ENCODE measurements around the gene SAMM50. TPM values are rescaled to one million over a fixed set of nuclear protein-coding genes. Genes with fewer than 3 reads are reported as not detected.

SAMM50 gene
- total and polyA plus RNA-seq, 10 of the 15 experiments (the other 5 are each of a cell fraction or from before 2014, with no cell fraction given) = 38.2 to 126 (median 62.4) TPM

DNA sequence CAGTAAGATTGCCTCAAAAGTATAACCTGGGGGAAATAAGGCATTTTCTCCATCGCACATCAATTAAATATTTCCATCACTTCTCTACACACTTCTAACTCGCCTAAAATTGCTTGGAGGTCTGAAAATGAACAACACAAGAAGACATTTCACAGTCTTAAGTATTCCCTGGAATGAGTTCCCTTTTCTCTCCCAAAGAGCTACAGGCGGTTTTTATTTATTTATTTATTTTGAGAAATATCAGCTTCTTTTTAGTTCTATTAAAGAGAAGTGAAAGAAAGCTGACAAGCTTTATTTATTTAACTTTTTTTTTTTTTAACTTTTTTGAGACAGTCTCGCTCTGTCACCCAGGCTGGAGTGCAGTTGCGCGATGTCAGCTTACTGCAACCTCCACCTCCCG is 57.3 kb downstream of the SAMM50 start:
- no TSS peak for BruUV-seq (replicated peaks)
- DNase-seq (ENCODE audit: low read depth, low spot score) (no peak), FAIRE-seq (no peak), ATAC-seq (no peak)
- in situ Hi-C loops (cut with MboI) (no loop called here), intact Hi-C loops (cut with micrococcal nuclease; ENCODE audit: unreplicated experiment) (no loop called here)
- Histone ChIP-seq H3K27ac (ENCODE audit: control insufficient read depth, insufficient read depth) (no peak overlapping the region), H3K9ac (ENCODE audit: control insufficient read depth, insufficient read depth, low read length) (no peak overlapping the region), H3K27me3 (replicated peaks in 1 of 2; ENCODE audit: control insufficient read depth in 2 of 2, insufficient read depth in 2 of 2, low read length in 1 of 2) (no peaks in the 10 kb centered on the region), H3K9me3 (replicated peaks; ENCODE audit: control insufficient read depth, insufficient read depth, low read length) (no peaks in the 10 kb centered on the region), H3K79me2 (ENCODE audit: control insufficient read depth, insufficient read depth, low read length) (no peaks in the 10 kb centered on the region), H2AFZ (ENCODE audit: control insufficient read depth, low read depth, low read length) (no peak overlapping the region), H3K4me3 (no peak overlapping the region), H3K4me2 (ENCODE audit: control insufficient read depth, insufficient read depth) (no peak overlapping the region), H3K4me1 (ENCODE audit: control insufficient read depth, insufficient read depth, low read length) (no peaks in the 10 kb centered on the region; the same call in 1 of the 2 replicates), H4K20me1 (ENCODE audit: control insufficient read depth, insufficient read depth) (no peaks in the 10 kb centered on the region), H3K36me3 (ENCODE audit: control insufficient read depth in 2 of 2, insufficient read depth in 2 of 2, low read length in 1 of 2) (no peaks in the 10 kb centered on the region)
- ChIA-PET CTCF (interaction anchor here (0.6 to 1.8 kb wide), 2 partner anchors 50 to 73 kb away, joined by 3 to 9 read pairs; no protein-coding TSS in a partner anchor), RAD21 (ENCODE audit: unreplicated experiment) (interaction anchor here (0.9 to 1.0 kb wide), 2 partner anchors 19 to 73 kb away, joined by 3 to 4 read pairs; no protein-coding TSS in a partner anchor), SMC1A (ENCODE audit: uncharacterized antibody, unreplicated experiment) (interaction anchor here (0.7 kb wide), 1 partner anchor 60 kb away, joined by 3 read pairs; no protein-coding TSS in a partner anchor), POLR2A (interaction anchor here (1.3 kb wide), 1 partner anchor 11 kb away, joined by 3 read pairs; the partner anchor contains the start of gene PARVB)
- 93% methylated on average over 7 of the region's 7 CpGs for WGBS (ENCODE audit: insufficient coverage, insufficient replicate concordance, low lambda C conversion rate, missing lambda C conversion rate)
- TF ChIP-seq POLR2AphosphoS2 (IDR thresholded peaks at IDR 0.05; ENCODE audit: low read depth, low read length) = no peak
- TF ChIP-seq, protein P1, sequence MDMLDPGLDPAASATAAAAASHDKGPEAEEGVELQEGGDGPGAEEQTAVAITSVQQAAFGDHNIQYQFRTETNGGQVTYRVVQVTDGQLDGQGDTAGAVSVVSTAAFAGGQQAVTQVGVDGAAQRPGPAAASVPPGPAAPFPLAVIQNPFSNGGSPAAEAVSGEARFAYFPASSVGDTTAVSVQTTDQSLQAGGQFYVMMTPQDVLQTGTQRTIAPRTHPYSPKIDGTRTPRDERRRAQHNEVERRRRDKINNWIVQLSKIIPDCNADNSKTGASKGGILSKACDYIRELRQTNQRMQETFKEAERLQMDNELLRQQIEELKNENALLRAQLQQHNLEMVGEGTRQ (IDR thresholded peaks at IDR 0.05; ENCODE audit: borderline replicate concordance, low read depth, low read length) = no peak
- no peak for TF ChIP-seq ASH2L (IDR thresholded peaks at IDR 0.05; ENCODE audit: borderline replicate concordance, low read depth)
- TF ChIP-seq MTA2 (IDR thresholded peaks at IDR 0.05; ENCODE audit: low read depth) = no peak
- TF ChIP-seq SUZ12 (IDR thresholded peaks at IDR 0.05; ENCODE audit: unreplicated experiment) = no peak
- TF ChIP-seq JUNB (IDR thresholded peaks at IDR 0.05) = no peak
- no peak for TF ChIP-seq KAT2A (conservative IDR thresholded peaks at IDR 0.05; ENCODE audit: control insufficient read depth, low read depth, low read length)
- TF ChIP-seq, protein P2, sequence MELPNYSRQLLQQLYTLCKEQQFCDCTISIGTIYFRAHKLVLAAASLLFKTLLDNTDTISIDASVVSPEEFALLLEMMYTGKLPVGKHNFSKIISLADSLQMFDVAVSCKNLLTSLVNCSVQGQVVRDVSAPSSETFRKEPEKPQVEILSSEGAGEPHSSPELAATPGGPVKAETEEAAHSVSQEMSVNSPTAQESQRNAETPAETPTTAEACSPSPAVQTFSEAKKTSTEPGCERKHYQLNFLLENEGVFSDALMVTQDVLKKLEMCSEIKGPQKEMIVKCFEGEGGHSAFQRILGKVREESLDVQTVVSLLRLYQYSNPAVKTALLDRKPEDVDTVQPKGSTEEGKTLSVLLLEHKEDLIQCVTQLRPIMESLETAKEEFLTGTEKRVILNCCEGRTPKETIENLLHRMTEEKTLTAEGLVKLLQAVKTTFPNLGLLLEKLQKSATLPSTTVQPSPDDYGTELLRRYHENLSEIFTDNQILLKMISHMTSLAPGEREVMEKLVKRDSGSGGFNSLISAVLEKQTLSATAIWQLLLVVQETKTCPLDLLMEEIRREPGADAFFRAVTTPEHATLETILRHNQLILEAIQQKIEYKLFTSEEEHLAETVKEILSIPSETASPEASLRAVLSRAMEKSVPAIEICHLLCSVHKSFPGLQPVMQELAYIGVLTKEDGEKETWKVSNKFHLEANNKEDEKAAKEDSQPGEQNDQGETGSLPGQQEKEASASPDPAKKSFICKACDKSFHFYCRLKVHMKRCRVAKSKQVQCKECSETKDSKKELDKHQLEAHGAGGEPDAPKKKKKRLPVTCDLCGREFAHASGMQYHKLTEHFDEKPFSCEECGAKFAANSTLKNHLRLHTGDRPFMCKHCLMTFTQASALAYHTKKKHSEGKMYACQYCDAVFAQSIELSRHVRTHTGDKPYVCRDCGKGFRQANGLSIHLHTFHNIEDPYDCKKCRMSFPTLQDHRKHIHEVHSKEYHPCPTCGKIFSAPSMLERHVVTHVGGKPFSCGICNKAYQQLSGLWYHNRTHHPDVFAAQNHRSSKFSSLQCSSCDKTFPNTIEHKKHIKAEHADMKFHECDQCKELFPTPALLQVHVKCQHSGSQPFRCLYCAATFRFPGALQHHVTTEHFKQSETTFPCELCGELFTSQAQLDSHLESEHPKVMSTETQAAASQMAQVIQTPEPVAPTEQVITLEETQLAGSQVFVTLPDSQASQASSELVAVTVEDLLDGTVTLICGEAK (IDR thresholded peaks at IDR 0.05; ENCODE audit: borderline replicate concordance) = no peak
- TF ChIP-seq HDAC2 (IDR thresholded peaks at IDR 0.05) = no peak
- TF ChIP-seq, protein P3, sequence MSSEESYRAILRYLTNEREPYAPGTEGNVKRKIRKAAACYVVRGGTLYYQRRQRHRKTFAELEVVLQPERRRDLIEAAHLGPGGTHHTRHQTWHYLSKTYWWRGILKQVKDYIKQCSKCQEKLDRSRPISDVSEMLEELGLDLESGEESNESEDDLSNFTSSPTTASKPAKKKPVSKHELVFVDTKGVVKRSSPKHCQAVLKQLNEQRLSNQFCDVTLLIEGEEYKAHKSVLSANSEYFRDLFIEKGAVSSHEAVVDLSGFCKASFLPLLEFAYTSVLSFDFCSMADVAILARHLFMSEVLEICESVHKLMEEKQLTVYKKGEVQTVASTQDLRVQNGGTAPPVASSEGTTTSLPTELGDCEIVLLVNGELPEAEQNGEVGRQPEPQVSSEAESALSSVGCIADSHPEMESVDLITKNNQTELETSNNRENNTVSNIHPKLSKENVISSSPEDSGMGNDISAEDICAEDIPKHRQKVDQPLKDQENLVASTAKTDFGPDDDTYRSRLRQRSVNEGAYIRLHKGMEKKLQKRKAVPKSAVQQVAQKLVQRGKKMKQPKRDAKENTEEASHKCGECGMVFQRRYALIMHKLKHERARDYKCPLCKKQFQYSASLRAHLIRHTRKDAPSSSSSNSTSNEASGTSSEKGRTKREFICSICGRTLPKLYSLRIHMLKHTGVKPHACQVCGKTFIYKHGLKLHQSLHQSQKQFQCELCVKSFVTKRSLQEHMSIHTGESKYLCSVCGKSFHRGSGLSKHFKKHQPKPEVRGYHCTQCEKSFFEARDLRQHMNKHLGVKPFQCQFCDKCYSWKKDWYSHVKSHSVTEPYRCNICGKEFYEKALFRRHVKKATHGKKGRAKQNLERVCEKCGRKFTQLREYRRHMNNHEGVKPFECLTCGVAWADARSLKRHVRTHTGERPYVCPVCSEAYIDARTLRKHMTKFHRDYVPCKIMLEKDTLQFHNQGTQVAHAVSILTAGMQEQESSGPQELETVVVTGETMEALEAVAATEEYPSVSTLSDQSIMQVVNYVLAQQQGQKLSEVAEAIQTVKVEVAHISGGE (CRISPR knock-in tag; IDR thresholded peaks at IDR 0.05) = no peak
- TF ChIP-seq SRF (IDR thresholded peaks at IDR 0.05; ENCODE audit: low read depth in 2 of 2, low read length in 2 of 2) = no peak

All from GM12878 (cell line).